Mesenchymal stem cell (in vitro differentiated cells and primary cell): ENCODE measurements around the gene CCNQ.

ENCODE experiments used
- DNase-seq: peaks from one replicate; pipeline ENCODE4 v3.0.0-alpha.2; 2013
- H2AFZ ChIP-seq: one replicate; pipeline ENCODE4 v1.6.1; 2013; ENCODE audit warnings: low read depth, mild to moderate bottlenecking, control low read depth, inconsistent platforms, low read length, moderate library complexity
- H2AK5ac ChIP-seq: 2 replicates; pipeline ENCODE4 v1.6.1; 2013; ENCODE audit warnings: low read length, moderate library complexity, mild to moderate bottlenecking, inconsistent platforms; ENCODE audit not compliant: severe bottlenecking
- H2BK120ac ChIP-seq: one replicate; pipeline ENCODE4 v1.6.1; 2013; ENCODE audit warnings: low read depth, mild to moderate bottlenecking, inconsistent platforms, low read length, moderate library complexity
- H2BK12ac ChIP-seq, 2 experiments: one replicate each; pipeline ENCODE4 v1.6.1; 2013; ENCODE audit warnings: inconsistent platforms in 2 of 2, low read length in 2 of 2, mild to moderate bottlenecking in 2 of 2, moderate library complexity in 2 of 2, control low read depth in 1 of 2
- H2BK15ac ChIP-seq: one replicate; pipeline ENCODE4 v1.6.1; 2013; ENCODE audit warnings: mild to moderate bottlenecking, low read depth, inconsistent platforms; ENCODE audit not compliant: poor library complexity, severe bottlenecking
- H2BK5ac ChIP-seq: 2 replicates; pipeline ENCODE4 v1.6.1; 2013; ENCODE audit warnings: low read depth, mild to moderate bottlenecking, low read length, control low read depth, inconsistent platforms; ENCODE audit not compliant: poor library complexity, severe bottlenecking
- H3K14ac ChIP-seq, 2 experiments: one replicate each; pipeline ENCODE4 v1.6.1; 2013; ENCODE audit warnings: inconsistent platforms in 2 of 2, low read length in 2 of 2, control low read depth in 1 of 2, mild to moderate bottlenecking in 1 of 2, moderate library complexity in 1 of 2
- H3K18ac ChIP-seq, 2 experiments: one replicate each; pipeline ENCODE4 v1.6.1; 2013; ENCODE audit warnings: inconsistent platforms in 2 of 2, low read length in 2 of 2, control low read depth in 1 of 2, low read depth in 1 of 2, mild to moderate bottlenecking in 1 of 2
- H3K23ac ChIP-seq, 2 experiments: one replicate each; pipeline ENCODE4 v1.6.1; 2013; ENCODE audit warnings: inconsistent platforms in 2 of 2, low read length in 2 of 2, mild to moderate bottlenecking in 2 of 2, moderate library complexity in 2 of 2, control low read depth in 1 of 2
- H3K27ac ChIP-seq: 2 replicates; pipeline ENCODE4 v1.5.1; 2013; ENCODE audit warnings: mild to moderate bottlenecking, moderate library complexity, low read length, control low read depth, inconsistent platforms; ENCODE audit not compliant: poor library complexity, severe bottlenecking
- H3K27me3 ChIP-seq, 2 experiments: 2 replicates each; pipeline versions ENCODE4 v1.6.1 to v1.7.0; 2013; ENCODE audit warnings: low read length in 2 of 2, mild to moderate bottlenecking in 2 of 2, moderate library complexity in 2 of 2, control low read depth in 1 of 2, inconsistent platforms in 1 of 2; ENCODE audit not compliant: control insufficient read depth in 1 of 2, insufficient read depth in 1 of 2
- H3K36me3 ChIP-seq, 2 experiments: 2 replicates each; pipeline versions ENCODE4 v1.6.1 to v1.7.0; 2013; ENCODE audit warnings: low read length in 2 of 2, control low read depth in 1 of 2, inconsistent platforms in 1 of 2, low read depth in 1 of 2, mild to moderate bottlenecking in 1 of 2; ENCODE audit not compliant: insufficient read depth in 2 of 2, control insufficient read depth in 1 of 2
- H3K4ac ChIP-seq, 2 experiments: one replicate each; pipeline ENCODE4 v1.6.1; 2013; ENCODE audit warnings: inconsistent platforms in 2 of 2, low read length in 2 of 2, mild to moderate bottlenecking in 2 of 2, moderate library complexity in 2 of 2, control low read depth in 1 of 2, low read depth in 1 of 2
- H3K4me1 ChIP-seq: 2 replicates; pipeline ENCODE4 v1.6.1; 2013; ENCODE audit warnings: low read depth, low read length, control low read depth; ENCODE audit not compliant: control insufficient read depth, insufficient read depth
- H3K4me2 ChIP-seq: 2 replicates; pipeline ENCODE4 v1.6.1; 2013; ENCODE audit warnings: low read length, mild to moderate bottlenecking, inconsistent platforms; ENCODE audit not compliant: poor library complexity, severe bottlenecking
- H3K4me3 ChIP-seq, 2 experiments: 2 replicates each; pipeline versions ENCODE4 v1.5.1 to v1.7.0; 2013; ENCODE audit warnings: low read length in 2 of 2, mild to moderate bottlenecking in 2 of 2, control low read depth in 1 of 2, low read depth in 1 of 2; ENCODE audit not compliant: insufficient read depth in 1 of 2
- H3K79me1 ChIP-seq: replicated peaks from 2 replicates; pipeline ENCODE4 v1.6.1; 2013; ENCODE audit warnings: mild to moderate bottlenecking, control low read depth, low read length, inconsistent platforms; ENCODE audit not compliant: poor library complexity, severe bottlenecking
- H3K9ac ChIP-seq: 2 replicates; pipeline ENCODE4 v1.7.0; 2013; ENCODE audit warnings: mild to moderate bottlenecking, low read length, moderate library complexity
- H3K9me3 ChIP-seq: 2 replicates; pipeline ENCODE4 v1.7.0; 2013; ENCODE audit warnings: mild to moderate bottlenecking, low read length; ENCODE audit not compliant: control insufficient read depth
- H4K8ac ChIP-seq: one replicate; pipeline ENCODE4 v1.6.1; 2013; ENCODE audit warnings: inconsistent platforms, mild to moderate bottlenecking, low read length, moderate library complexity
- H4K91ac ChIP-seq: one replicate; pipeline ENCODE4 v1.6.1; 2013; ENCODE audit warnings: mild to moderate bottlenecking, low read length, inconsistent platforms
- WGBS: methylation state at CpG from one replicate; pipeline ENCODE4 v1.1.7; 2013; ENCODE audit warnings: mixed read lengths; 5-methylcytosine and 5-hydroxymethylcytosine counted together

CCNQ gene

GRCh38 chrX:153592966-153593688, 5.8 kb downstream of the CCNQ start:
- no peak overlapping the region for H3K27ac ChIP-seq
- H3K4me2 ChIP-seq = no peak overlapping the region
- H3K4me3 ChIP-seq = no peak overlapping the region
- peaks cover 17% of the 10 kb centered on the region for H3K79me1 ChIP-seq
- H2BK15ac ChIP-seq = no peak overlapping the region
- H3K36me3 ChIP-seq = peaks cover 25 to 70% of the 10 kb centered on the region in 2 experiments
- H3K14ac ChIP-seq = no peak overlapping the region
- H3K27me3 ChIP-seq = peaks cover 0 to 32% of the 10 kb centered on the region in 2 experiments
- no peak overlapping the region for H2AK5ac ChIP-seq
- H3K23ac ChIP-seq = no peak overlapping the region
- H2BK120ac ChIP-seq = no peak overlapping the region
- no peak overlapping the region for H2AFZ ChIP-seq
- H3K9me3 ChIP-seq = no peaks in the 10 kb centered on the region
- no peak overlapping the region for H4K91ac ChIP-seq
- no peak overlapping the region for H3K18ac ChIP-seq
- 91% methylated on average over 11 of the region's 12 CpGs for WGBS
- H3K9ac ChIP-seq = no peak overlapping the region
- H2BK12ac ChIP-seq = no peak overlapping the region
- no peak overlapping the region for H2BK5ac ChIP-seq
- peaks cover 4% of the 10 kb centered on the region for H3K4me1 ChIP-seq
- DNase-seq = no peak
- H3K4ac ChIP-seq = no peak overlapping the region
- no peak overlapping the region for H4K8ac ChIP-seq

GRCh38 chrX:153592091-153592833, 6.7 kb downstream of the CCNQ start:
- Histone ChIP-seq H2AFZ (no peak overlapping the region), H2BK12ac (no peak overlapping the region), H3K79me1 (peaks cover 17% of the 10 kb centered on the region), H3K9ac (no peak overlapping the region), H2BK120ac (no peak overlapping the region), H3K23ac (no peak overlapping the region), H3K36me3 (peaks cover 34 to 78% of the 10 kb centered on the region in 2 experiments), H3K4me1 (peaks cover 4% of the 10 kb centered on the region), H3K14ac (no peak overlapping the region), H3K4me3 (no peak overlapping the region), H4K8ac (no peak overlapping the region), H3K9me3 (no peaks in the 10 kb centered on the region), H2BK5ac (no peak overlapping the region), H3K4ac (no peak overlapping the region), H2AK5ac (no peak overlapping the region), H2BK15ac (no peak overlapping the region), H3K27me3 (peaks cover 0 to 30% of the 10 kb centered on the region in 2 experiments), H3K27ac (no peak overlapping the region), H3K18ac (no peak overlapping the region), H4K91ac (no peak overlapping the region), H3K4me2 (no peak overlapping the region)
- WGBS = 99% methylated on average over 23 of the region's 30 CpGs
- DNase-seq = no peak

GRCh38 chrX:153590961-153591956, 7.7 kb downstream of the CCNQ start:
- H2BK120ac ChIP-seq = no peak overlapping the region
- no peak overlapping the region for H2BK12ac ChIP-seq
- peaks cover 17% of the 10 kb centered on the region for H3K79me1 ChIP-seq
- no peak overlapping the region for H4K8ac ChIP-seq
- no peak overlapping the region for H3K18ac ChIP-seq
- no peak overlapping the region for H3K4me2 ChIP-seq
- no peaks in the 10 kb centered on the region for H3K9me3 ChIP-seq
- DNase-seq = no peak
- no peak overlapping the region for H3K4me3 ChIP-seq
- H3K9ac ChIP-seq = no peak overlapping the region
- H3K27ac ChIP-seq = no peak overlapping the region
- no peak overlapping the region for H2AFZ ChIP-seq
- H3K14ac ChIP-seq = no peak overlapping the region
- 93% methylated on average over 26 of the region's 26 CpGs for WGBS
- no peak overlapping the region for H3K4ac ChIP-seq
- peaks cover 37 to 82% of the 10 kb centered on the region in 2 experiments for H3K36me3 ChIP-seq
- H4K91ac ChIP-seq = no peak overlapping the region
- H2BK5ac ChIP-seq = no peak overlapping the region
- no peak overlapping the region for H2AK5ac ChIP-seq
- H3K27me3 ChIP-seq = peaks cover 0 to 23% of the 10 kb centered on the region in 2 experiments
- no peak overlapping the region for H3K23ac ChIP-seq
- no peak overlapping the region for H2BK15ac ChIP-seq
- peaks cover 4% of the 10 kb centered on the region for H3K4me1 ChIP-seq
